ENCODE data around the gene EHD1.

GRCh38 chr11:64864473-64865285 is 13.7 kb downstream of the EHD1 start:
- no peak for TF ChIP-seq CTCF (IDR thresholded peaks at IDR 0.05)
- TF ChIP-seq EP300 (IDR thresholded peaks at IDR 0.05), result no peak
